Stimulated activated CD8-positive, alpha-beta memory T cell treated with anti-CD3 and anti-CD28 coated beads, Interleukin-4, amount 100 ng/mL, for 1 hour (primary cell): ENCODE data around the gene CCDC148.

ENCODE experiments used
- DNase-seq, 2 donors: peaks; one replicate each; pipeline ENCODE4 v3.0.0-alpha.2; 2020; ENCODE audit warnings: low read depth in 2 of 2, low spot score in 1 of 2

The CCDC148 gene

GRCh38 chr2:158456309-158457066 lies at the start of gene CCDC148, which contains the start of gene PKP4:
CCDC148 (minus strand) TSS chr2:158456753; CDS start chr2:158456439, 314 bp downstream.
PKP4 (plus strand) TSS chr2:158456952; CDS start chr2:158533185, 76,233 bp downstream.
- DNase-seq = peak; percentile 68 to 72

DNA sequence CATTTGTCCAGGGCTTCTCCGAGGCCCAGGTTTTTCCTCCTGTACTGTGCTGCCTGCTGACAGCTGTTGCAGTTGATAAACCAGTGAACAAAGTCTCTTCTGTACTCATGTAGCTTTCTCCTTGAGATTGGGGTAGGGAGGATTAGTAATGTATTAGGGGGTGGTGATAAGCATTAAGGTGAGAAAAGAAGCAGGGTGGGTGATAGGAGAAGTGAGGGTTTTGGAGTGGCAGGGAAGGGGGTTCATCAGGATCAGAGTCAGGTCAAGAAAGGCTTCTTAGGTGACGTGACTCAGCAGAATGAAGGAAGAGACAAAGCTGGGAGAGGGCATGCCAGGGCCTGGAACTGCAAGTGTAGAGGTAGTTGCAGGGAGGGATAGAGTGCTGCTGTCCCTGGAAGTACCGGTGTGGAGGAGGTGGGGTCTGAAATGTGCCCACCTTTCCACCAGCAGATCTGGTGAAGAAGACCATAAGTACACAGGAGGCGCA lies 48.9 kb upstream of the CCDC148 start:
- DNase-seq = no peak

DNA sequence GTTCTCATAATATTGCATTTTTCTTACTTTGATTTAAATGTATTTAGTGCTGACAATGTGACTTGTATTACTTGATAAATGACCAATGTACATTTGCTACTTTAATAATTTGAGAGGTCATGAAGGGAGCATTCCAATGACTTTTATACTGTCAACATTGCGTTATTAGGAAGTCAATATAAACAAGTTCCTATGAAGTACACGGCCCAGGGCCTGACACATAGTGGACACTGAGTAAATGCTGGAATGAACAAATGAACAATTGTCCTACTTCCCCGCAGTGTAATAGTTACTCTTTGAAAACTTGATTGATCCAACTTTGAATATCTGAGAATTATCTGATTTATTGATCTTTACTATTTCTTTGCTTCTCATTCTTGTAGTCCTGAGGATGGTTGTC lies 47.5 kb upstream of the CCDC148 start:
- DNase-seq = no peak

DNA sequence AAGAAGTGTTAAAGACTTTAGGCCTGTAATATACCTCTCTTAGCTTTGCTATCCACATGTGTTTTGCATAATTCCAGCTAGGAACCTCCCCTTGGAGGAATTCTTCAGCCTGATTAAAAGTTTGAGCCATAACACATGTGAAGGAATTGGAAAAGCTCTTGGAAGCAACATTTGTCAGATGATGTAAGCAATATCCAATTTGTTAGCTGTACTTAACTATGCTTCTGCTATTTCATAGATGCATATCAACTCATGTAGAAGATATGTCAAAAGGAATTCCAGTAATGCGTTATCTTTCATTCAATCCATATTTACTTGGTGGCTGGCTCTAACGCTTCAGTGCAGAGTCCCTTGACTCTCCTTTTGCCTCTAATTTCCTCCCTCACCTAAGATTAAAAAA lies 46.4 kb upstream of the CCDC148 start:
- DNase-seq = no peak

DNA sequence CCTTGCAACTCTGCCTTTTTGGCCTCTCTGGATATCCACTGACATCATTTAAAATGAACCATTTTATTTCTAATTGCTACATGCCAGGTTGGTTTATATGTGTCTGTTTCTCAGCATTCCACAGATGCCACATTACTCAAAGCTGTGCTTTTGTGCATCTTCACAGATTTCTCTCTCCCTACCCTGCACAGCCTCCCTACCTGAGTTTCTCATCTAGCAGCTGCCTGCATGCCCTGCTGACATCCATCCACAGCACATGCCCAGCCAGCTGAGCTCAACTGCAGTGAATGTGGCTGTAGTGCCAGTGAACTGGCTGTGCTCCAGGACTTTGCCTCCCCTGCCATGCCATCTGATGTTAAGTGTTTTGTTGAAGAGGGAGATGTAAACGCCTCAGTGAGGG lies 44.7 kb upstream of the CCDC148 start:
- DNase-seq = no peak

- no peak for DNase-seq
Observed at GRCh38 chr2:158500333-158500732, 43.8 kb upstream of the CCDC148 start.

- DNase-seq = no peak
Observed at GRCh38 chr2:158499383-158499782, 42.8 kb upstream of the CCDC148 start.

DNA sequence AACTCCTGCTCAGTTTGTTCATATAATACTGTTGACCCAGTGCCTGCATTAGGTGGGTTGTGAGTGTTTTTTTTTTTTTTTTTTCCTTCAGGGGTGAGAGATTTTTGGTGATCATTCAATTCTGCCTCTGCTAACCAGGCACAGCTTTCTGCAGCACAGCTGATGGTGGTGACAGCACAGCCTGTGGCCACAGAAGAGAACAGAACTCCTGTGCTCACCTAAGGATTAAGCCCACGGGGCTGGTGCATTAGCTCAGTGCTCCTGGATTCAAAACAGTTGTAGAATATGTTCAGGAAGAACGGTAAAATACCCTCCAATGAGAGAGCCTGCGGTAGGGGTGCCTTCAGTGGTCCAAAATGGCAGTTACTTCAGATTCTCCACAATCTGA lies 42.2 kb upstream of the CCDC148 start:
- no peak for DNase-seq

DNA sequence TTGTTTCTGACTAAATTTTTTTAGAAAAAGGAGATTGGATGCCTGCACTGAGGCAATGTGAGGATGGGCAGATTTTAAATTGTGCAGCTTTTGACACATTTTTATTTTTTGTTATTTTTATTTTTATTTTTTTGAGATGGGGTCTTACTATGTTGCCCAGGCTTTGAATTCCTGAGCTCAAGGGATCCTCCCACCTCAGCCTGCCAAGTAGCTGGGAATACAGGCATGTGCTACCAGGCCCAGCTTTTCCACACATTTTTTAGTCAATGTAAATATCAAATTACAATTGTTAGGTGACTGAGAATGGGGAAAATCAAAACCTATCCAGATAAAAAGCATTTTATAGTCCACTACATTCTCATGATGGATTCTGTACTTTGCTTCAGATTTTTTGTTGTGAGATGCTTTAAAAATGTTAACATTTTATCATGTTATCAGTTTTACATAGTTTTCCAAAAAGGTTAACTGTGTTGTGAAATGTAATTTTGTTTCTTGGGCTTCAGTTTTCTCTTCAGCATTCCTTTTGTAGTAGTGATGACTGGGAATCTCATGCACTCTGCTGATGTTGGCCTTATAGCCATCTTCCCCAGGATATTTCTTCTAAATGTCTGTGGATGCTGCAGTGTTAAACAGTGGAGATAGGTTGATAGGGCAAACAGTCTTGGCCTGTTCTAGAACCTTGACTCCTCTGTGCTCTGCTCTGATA lies 41.6 kb upstream of the CCDC148 start:
- no peak for DNase-seq

DNA sequence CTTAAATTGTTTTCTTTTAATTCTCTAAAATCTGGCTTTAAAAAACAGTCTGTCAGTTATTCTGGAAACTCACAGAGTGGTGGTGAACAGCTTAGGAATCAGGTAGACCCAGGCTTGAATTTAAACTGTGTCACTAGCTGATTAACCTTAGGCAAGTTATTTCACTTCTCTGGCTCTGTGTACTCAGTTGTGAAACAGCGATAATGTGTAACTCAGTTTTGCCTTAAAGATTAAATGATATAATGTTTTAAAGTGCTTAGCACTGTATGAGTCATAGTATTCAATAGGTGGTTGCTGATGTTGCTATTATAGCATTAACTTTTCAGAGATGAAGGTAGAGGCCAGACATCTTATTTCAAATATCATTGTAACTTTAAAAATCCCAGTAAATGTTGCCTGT lies 40.9 kb upstream of the CCDC148 start:
- no peak for DNase-seq

GRCh38 chr2:158496986-158497385 lies 40.4 kb upstream of the CCDC148 start:
- no peak for DNase-seq

GRCh38 chr2:158495175-158495574 lies 38.6 kb upstream of the CCDC148 start:
- no peak for DNase-seq

DNA sequence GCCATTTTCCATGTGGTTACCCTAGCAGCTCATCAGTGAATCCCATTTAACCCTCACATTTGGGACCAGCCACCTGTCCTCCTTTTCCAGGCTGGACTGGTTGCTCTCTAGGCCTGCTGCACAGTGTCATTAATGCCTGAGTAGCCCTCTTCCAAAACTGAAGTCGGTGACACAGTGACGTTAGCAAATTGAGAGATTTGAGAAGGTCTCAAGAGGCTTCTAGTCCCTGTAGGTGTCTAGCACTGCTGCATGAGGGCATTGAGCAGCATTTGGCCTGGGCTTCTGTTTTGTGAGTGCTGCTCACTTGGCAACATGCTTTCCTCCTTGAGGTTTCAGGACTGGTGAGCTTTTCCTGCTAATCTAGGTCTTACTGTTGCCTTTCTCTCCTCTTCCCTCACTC lies 36.9 kb upstream of the CCDC148 start:
- DNase-seq = no peak

DNA sequence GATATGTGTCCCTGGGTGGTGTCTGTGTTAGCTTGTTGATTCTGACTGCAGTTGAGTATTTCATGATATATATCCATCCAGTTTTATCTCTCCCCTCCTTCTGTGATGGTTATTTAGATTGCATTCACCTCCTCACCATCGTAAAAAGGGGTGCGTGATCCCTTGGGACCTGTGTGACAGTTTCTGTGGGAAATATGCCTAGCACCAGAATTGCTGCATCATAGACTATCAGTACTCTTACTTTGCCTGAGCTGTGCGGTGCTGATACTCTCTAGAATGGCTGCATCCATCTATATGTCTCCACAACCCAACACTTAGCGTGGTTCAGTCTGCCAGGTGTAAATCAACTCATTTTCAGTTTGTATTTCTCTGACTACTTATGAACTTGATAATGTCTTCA lies 34.5 kb upstream of the CCDC148 start:
- no peak for DNase-seq

DNA sequence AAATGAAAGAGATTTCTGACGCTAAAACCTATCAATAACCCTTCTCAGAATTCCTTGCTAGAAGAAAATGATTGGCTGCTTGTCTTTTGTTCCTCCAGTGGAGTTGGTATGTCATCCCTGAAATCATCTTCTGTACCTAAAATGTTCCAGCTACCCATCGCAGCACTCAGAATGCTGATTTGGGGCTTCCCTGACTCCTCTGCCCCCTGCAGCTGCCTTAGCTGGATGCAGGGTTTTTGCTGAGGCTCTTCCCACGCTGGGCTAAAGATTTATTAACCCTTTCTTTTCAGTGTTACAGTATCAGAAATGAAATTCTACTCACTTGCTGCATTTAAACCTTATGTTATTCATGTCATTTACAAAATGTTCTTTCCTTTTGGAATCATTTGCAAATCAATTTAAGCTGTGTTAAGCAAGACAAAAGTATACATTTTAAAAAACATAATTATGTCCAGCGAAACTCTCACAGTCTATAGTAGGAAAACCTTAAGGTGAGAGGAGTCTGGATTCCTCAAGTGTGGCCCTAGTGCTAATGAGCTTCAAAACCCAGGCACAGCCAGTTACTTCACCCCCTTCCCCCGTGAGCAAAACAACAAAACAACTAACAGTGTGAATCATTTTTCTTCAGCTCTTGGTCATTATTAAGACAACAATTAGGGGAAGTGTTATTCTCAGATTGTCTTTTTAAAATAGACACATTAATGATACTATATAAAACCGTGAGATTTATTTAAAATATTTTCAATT lies 33.0 kb upstream of the CCDC148 start:
- no peak for DNase-seq

GRCh38 chr2:158488442-158489216 lies 32.1 kb upstream of the CCDC148 start:
- no peak for DNase-seq

- DNase-seq = no peak
Observed at GRCh38 chr2:158487419-158487818, 30.9 kb upstream of the CCDC148 start.

DNA sequence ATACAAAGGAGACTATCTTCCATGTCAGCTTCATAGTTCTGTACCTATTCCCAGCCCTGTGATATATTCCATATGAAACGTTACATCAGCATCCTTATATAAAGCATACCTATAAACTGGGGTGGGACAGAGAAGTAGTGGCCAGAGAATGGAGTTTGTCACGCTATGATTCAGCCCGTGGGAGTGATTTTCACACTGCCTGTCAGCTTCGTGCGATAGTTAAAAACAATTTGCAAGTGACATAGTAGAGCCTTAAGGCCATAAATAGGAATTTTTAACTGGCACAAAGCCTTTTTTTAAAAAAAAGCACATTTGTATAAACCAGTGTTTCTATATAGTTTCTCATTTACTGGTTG lies 30.4 kb upstream of the CCDC148 start:
- no peak for DNase-seq

GRCh38 chr2:158486150-158486969 lies 29.8 kb upstream of the CCDC148 start:
- no peak for DNase-seq

DNA sequence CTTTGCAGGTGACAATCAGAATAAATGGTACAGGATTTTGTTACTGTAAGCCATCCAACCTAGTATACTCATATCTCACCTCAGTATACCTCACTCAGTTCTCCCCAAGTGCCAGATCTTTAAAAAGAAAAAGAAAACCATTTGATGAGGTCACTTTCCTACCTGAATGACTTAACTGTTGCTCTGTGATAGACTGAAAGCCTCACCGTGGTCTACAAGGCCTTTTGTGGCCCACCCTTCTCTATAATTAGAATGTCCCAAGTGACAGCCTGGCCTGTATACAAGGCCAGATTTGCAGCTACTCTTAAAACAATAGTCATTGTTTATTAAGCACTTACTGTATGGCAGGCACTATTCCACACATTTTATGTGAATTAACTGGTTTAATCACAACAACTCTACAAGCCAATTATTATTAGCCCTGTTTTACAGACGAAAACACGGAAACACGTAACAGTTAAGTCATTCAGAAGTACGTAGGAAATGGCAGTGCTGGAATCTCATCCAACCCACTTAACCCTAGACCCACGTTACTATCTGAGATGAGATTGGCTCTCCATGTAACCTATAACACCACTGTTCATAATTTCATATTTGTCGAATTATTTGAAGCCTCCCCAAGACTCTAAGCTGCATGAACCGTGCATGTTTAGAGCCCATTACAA lies 28.5 kb upstream of the CCDC148 start:
- DNase-seq = no peak
